MM.1S (cell line): ENCODE data around the gene CDKN2B-AS1.

Source experiments
- DNase-seq: peaks from one replicate; pipeline ENCODE4 v3.0.0-alpha.2; 2015
- H2AFZ ChIP-seq: fragments of 300-600 bp; sonication (generic); 2 replicates; pipeline ENCODE4 v1.6.0; 2016; ENCODE audit warnings: antibody characterized with exemption, low read length
- H3F3A ChIP-seq: fragments of 300-600 bp; sonication (generic); 2 replicates; pipeline ENCODE4 v1.6.1; 2016; ENCODE audit warnings: mild to moderate bottlenecking, antibody characterized with exemption, low read length, moderate library complexity, mixed read lengths; ENCODE audit not compliant: insufficient read depth
- H3K27ac ChIP-seq: fragments of 300-600 bp; sonication (generic); 2 replicates; pipeline ENCODE4 v1.5.1; 2016; ENCODE audit warnings: mild to moderate bottlenecking, low read length
- H3K27me3 ChIP-seq: fragments of 300-600 bp; sonication (generic); replicated peaks from 2 replicates; pipeline ENCODE4 v1.6.0; 2016; ENCODE audit warnings: low read length; ENCODE audit not compliant: insufficient read depth
- H3K36me3 ChIP-seq: fragments of 300-600 bp; sonication (generic); replicated peaks from 2 replicates; pipeline ENCODE4 v1.6.1; 2016; ENCODE audit warnings: mild to moderate bottlenecking, low read length, mixed read lengths; ENCODE audit not compliant: insufficient read depth
- H3K4me1 ChIP-seq: fragments of 300-600 bp; sonication (generic); 2 replicates; pipeline ENCODE4 v1.6.1; 2016; ENCODE audit warnings: low read length, mixed read lengths
- H3K4me2 ChIP-seq: fragments of 300-600 bp; sonication (generic); 2 replicates; pipeline ENCODE4 v1.6.0; 2016; ENCODE audit warnings: low read depth, low read length
- H3K4me3 ChIP-seq: fragments of 300-600 bp; sonication (generic); 2 replicates; pipeline ENCODE4 v1.5.1; 2016; ENCODE audit warnings: low read length, mixed read lengths
- H3K79me2 ChIP-seq: fragments of 300-600 bp; sonication (generic); 2 replicates; pipeline ENCODE4 v1.6.1; 2016; ENCODE audit warnings: mixed run types, low read length, mixed read lengths
- H3K9ac ChIP-seq: fragments of 300-600 bp; sonication (generic); 2 replicates; pipeline ENCODE4 v1.6.1; 2016; ENCODE audit warnings: low read length, mixed read lengths
- H3K9me2 ChIP-seq: fragments of 300-600 bp; sonication (generic); replicated peaks from 2 replicates; pipeline ENCODE4 v1.6.1; 2016; ENCODE audit warnings: mild to moderate bottlenecking, low read length, mixed read lengths; ENCODE audit not compliant: insufficient read depth
- H3K9me3 ChIP-seq: fragments of 300-600 bp; sonication (generic); replicated peaks from 2 replicates; pipeline ENCODE4 v1.6.1; 2016; ENCODE audit warnings: mild to moderate bottlenecking, low read length, mixed read lengths; ENCODE audit not compliant: insufficient read depth
- H4K20me1 ChIP-seq: fragments of 300-600 bp; sonication (generic); 2 replicates; pipeline ENCODE4 v1.6.1; 2016; ENCODE audit warnings: mild to moderate bottlenecking, low read length, moderate library complexity, mixed read lengths; ENCODE audit not compliant: insufficient read depth
- EZH2 ChIP-seq: fragments of 300-600 bp; sonication (generic); optimal IDR thresholded peaks from 2 replicates; pipeline ENCODE3; 2017; ENCODE audit warnings: low read depth, mild to moderate bottlenecking, antibody characterized with exemption, low read length, mixed read lengths
- EZH2phosphoT487 ChIP-seq: fragments of 300-600 bp; sonication (generic); IDR thresholded peaks from 2 replicates; pipeline ENCODE4 v1.6.1; 2018; ENCODE audit warnings: antibody characterized with exemption, low read length
- TF ChIP-seq, protein P1 (sequence below): fragments of 300-600 bp; sonication (generic); IDR thresholded peaks from 2 replicates; pipeline ENCODE4 v1.5.1; 2016; ENCODE audit warnings: antibody characterized with exemption, low read length, mixed read lengths

The CDKN2B-AS1 gene

DNA sequence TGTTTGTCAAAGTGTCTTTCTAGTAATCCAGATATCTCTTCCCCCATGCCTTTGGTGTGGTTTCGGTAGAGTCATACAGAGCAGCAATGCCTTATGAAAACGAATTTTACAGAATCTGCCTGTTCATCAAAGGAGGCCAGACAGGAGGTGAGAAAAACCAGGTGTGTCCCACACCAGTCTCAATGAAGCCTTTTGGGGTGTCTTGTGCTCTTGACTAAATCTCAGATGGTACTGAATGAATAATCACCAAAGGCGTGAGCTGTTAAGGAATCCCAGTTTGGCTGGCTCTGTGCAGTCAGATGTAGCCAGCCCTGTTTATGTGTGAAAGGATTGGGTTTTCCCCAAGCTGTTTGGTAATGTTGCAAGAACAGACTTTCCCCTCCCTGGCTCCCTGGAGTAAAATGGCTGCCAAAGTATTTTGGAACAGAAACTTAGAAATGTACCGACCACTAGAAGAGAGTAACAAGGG is 85.3 kb downstream of the CDKN2B-AS1 start:
- Histone ChIP-seq H3K4me3 (no peak overlapping the region), H3K27ac (no peak overlapping the region), H4K20me1 (no peaks in the 10 kb centered on the region), H2AFZ (no peak overlapping the region), H3K36me3 (no peaks in the 10 kb centered on the region), H3K4me1 (no peaks in the 10 kb centered on the region), H3K9ac (no peak overlapping the region), H3K4me2 (no peak overlapping the region), H3F3A (no peaks in the 10 kb centered on the region), H3K27me3 (no peaks in the 10 kb centered on the region), H3K9me3 (no peaks in the 10 kb centered on the region), H3K9me2 (no peaks in the 10 kb centered on the region), H3K79me2 (no peaks in the 10 kb centered on the region)
- TF ChIP-seq, protein P1, sequence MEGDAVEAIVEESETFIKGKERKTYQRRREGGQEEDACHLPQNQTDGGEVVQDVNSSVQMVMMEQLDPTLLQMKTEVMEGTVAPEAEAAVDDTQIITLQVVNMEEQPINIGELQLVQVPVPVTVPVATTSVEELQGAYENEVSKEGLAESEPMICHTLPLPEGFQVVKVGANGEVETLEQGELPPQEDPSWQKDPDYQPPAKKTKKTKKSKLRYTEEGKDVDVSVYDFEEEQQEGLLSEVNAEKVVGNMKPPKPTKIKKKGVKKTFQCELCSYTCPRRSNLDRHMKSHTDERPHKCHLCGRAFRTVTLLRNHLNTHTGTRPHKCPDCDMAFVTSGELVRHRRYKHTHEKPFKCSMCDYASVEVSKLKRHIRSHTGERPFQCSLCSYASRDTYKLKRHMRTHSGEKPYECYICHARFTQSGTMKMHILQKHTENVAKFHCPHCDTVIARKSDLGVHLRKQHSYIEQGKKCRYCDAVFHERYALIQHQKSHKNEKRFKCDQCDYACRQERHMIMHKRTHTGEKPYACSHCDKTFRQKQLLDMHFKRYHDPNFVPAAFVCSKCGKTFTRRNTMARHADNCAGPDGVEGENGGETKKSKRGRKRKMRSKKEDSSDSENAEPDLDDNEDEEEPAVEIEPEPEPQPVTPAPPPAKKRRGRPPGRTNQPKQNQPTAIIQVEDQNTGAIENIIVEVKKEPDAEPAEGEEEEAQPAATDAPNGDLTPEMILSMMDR = no peak
- TF ChIP-seq EZH2phosphoT487 (no peak), EZH2 (no peak)
- no peak for DNase-seq

DNA sequence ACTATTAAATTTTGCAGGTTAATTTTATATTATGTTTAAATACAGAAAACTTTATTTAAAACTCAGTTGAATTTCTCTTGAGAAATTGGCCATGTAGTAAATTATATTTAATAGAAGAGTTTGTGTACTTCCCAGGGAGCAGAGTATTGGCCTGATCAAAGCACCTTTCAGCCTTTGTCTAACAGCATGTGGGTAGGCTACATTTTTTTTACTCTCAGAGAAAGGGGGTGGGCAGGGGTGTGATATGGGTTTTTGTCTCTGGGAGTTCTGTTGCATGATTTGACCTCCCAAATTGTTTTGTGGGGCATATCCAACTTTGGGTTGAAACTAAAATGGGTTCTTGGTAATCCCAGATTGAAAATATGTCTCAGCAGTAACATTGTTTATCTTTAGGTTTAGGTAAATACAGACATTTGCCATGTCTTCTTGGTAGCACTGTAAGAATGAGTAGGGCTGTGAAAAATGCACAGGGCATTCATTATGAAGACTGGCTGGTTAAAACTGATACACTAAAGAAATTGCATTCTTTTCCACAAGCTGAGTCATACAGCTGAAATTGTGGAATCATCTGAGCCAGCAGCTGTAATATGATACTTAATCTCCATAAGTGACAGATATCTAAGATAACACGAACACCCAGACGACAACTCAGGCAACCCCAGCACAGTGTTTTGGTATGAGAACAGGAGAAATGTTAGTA is 89.9 kb downstream of the CDKN2B-AS1 start:
- Histone ChIP-seq H3K4me2 (no peak overlapping the region), H3F3A (no peaks in the 10 kb centered on the region), H3K27me3 (no peaks in the 10 kb centered on the region), H3K4me1 (no peaks in the 10 kb centered on the region), H3K9me2 (no peaks in the 10 kb centered on the region), H3K9ac (no peak overlapping the region), H2AFZ (no peak overlapping the region), H3K9me3 (no peaks in the 10 kb centered on the region), H4K20me1 (no peaks in the 10 kb centered on the region), H3K27ac (no peak overlapping the region), H3K36me3 (no peaks in the 10 kb centered on the region), H3K4me3 (no peak overlapping the region), H3K79me2 (no peaks in the 10 kb centered on the region)
- TF ChIP-seq EZH2phosphoT487 (no peak), EZH2 (no peak)
- TF ChIP-seq, protein P1 = no peak
- no peak for DNase-seq

- H3K79me2 ChIP-seq = no peaks in the 10 kb centered on the region
- H3K27me3 ChIP-seq = no peaks in the 10 kb centered on the region
- no peaks in the 10 kb centered on the region for H3K9me2 ChIP-seq
- H2AFZ ChIP-seq = no peak overlapping the region
- H3K36me3 ChIP-seq = no peaks in the 10 kb centered on the region
- no peak for DNase-seq
- no peaks in the 10 kb centered on the region for H3F3A ChIP-seq
- H3K4me3 ChIP-seq = no peak overlapping the region
- H3K27ac ChIP-seq = no peak overlapping the region
- no peaks in the 10 kb centered on the region for H3K9me3 ChIP-seq
- no peaks in the 10 kb centered on the region for H4K20me1 ChIP-seq
- H3K4me1 ChIP-seq = no peaks in the 10 kb centered on the region
- no peak overlapping the region for H3K4me2 ChIP-seq
- no peak overlapping the region for H3K9ac ChIP-seq
- TF ChIP-seq, protein P1 = no peak
- no peak for TF ChIP-seq EZH2phosphoT487
- TF ChIP-seq EZH2 = no peak
Measured at GRCh38 chr9:22088053-22088716, 93.6 kb downstream of the CDKN2B-AS1 start.
